NCI-H748 treated with DMSO at 0.1 percent for 48 hours (cell line): ENCODE data around the gene CD46.

Experiments used
- DNase-seq: peaks from one replicate; lab custom pipeline; 2025; lab: John Stamatoyannopoulos, UW

The CD46 gene

GRCh38 chr1:207828485-207829158, 76.8 kb downstream of the CD46 start:
- DNase-seq, result no peak

DNA sequence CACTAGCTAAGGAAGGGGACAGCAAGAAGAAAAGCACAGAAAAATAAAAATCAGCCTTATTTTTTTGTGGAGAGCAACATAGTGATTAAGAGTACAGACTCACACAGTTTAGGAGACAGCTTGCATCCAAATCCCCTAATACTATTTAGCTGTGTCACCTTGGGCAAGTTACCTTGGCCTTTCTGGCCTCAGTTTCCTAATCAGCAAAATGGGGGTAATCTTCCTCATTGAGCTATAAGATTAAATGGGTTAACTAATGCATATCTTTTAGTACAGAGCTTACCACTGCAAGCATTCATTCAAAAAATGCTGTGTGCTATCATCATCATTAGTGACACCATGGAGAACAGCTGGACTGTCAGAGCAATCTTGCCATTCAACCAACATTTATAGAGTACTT, 77.7 kb downstream of the CD46 start:
- DNase-seq, result no peak

DNA sequence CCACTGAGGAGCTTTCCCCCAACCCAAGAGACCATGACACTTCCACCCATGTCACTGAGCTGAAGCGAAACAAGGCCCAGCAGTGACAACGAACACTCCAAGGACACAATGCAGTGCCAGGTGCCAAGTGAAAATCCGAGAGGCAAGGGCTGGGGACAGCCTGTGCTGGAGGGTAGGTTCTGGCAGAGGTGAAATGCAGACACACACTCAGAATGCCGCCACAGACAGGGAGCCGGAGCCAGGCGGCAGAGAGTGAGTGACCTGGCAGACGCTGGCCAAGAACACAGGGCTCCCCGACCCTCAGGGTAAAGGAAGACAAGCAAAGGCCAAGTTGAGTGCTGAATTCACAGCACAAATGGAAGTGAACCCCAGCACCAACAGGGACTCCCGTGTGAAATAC, 78.9 kb downstream of the CD46 start:
- DNase-seq, result no peak

- no peak for DNase-seq
Observed at GRCh38 chr1:207831517-207832327, 79.9 kb downstream of the CD46 start.

DNA sequence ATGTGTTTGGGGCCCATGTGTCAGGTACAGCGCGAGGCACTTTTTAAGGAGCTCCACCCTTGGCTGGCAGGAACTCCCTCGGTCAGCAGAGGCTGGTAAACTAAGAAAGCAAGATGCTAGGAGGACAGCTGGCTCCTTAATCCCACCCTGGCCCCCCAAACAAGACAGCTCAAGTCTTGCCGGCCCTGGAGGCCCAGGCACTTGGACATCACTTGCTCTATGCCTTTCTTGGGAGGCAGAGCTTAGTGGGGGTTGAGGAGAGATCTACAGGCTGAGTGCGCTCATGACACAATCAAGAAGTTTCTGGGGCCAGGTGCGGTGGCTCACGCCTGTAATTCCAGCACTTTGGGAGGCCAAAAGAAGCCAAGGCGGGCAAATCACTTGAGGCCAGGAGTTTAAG, 80.9 kb downstream of the CD46 start:
- no peak for DNase-seq

DNA sequence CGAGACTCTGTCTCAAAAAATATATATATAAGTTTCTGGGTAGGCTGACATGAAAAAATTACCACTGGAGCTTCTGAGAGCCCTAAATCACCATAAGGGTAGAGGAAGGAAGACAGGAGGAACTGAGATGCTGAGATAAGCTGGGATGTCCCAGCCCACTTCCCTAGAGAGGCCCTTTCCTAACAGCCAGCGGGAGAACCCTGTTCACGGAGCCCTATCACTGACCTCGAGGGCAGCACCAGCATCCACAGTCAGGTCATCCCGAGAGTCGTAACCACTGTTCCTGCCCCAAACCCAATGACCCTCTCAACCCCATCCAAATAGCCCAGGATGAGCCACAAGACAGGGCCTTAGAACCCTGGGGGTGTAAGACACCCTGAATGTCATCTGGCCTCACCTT, 81.5 kb downstream of the CD46 start:
- DNase-seq, result no peak

DNA sequence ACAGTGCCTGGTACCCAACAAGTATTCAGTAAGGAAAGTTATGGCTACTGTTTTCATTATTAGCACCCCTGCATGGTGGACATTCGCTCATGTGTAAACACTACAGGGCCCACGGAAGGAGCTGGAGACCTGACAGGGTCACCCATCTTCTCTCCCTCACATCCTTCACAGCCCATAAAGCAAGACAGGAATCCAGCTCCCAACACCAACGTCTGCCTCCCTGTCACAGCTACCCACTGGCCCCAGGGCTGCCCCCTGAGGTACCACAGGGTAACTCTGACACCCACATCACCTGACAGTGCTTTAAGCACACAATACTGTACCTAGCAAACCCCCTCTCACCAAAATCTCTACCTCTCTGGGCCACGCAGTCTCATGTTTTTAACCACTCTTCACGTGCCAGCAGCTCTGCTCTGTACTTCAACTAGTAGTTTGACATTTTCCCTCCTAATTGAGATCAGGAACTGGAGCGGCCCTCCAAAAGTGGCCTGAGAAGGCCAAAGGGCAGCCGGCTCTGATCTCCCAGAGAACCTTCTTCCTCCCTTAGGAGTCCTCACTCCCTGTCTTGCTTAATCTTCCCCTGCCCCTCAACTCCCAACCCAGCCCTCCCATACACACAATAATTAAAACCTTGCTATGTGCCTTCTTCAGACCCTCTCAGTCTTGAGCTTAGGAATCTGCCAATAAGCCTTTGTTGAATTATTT, 82.3 kb downstream of the CD46 start:
- no peak for DNase-seq

- no peak for DNase-seq
Observed at GRCh38 chr1:207835958-207836357, 84.1 kb downstream of the CD46 start.

DNA sequence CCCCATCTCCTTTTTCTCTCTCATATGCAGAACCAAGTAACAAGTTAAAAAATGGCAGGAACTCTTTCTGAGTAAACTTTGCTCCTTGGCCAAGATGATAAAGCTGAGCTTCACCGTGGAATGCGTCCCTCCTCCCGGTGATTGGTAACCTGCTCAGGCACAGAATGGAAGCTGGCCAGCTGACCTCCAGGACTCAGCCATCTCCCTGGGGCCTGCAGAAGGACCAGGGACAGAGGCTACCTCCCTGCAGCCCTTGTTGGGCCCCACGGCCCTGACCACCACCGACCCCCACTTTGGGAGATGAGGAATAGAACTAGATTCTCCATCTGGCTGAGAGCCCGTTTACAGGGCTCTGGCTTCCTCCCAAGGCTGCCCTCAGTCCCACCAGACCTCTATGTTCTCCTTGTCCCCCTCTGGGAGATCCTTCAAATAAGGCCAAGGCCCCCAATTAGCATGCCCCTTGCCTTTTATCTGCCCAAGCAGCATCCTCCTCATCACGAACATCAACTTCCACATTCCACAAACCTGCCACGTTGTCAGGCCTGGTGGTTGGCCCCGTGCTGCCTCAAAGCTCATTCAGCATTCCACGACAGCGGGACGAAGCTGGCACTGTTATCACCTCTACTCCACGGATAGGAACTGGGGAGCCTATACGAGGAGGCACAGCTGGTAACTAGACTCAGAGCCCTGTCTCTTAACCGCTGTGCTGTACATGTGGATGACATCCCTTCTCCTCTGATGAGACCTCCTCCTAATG, 84.9 kb downstream of the CD46 start:
- DNase-seq, result no peak

DNA sequence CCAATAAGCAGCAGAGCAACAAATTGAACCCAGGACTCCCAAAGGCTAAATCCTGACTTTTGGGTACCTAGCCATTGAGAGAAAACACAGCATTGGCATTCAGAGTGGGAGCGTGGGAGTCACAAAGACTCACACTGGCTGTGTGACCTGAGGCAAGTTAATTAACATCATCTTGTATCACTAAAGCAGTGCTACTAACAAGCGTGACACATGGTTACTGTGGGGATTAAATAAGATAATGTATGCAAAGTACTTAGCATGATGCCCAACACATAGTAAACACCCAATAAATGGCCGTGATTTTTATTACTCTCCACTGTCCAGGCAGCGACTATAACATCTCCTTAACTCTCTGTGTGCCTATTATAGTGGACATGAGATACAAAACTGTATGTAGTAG, 85.8 kb downstream of the CD46 start:
- no peak for DNase-seq

GRCh38 chr1:207838156-207839082, 86.6 kb downstream of the CD46 start:
- DNase-seq, result no peak

DNA sequence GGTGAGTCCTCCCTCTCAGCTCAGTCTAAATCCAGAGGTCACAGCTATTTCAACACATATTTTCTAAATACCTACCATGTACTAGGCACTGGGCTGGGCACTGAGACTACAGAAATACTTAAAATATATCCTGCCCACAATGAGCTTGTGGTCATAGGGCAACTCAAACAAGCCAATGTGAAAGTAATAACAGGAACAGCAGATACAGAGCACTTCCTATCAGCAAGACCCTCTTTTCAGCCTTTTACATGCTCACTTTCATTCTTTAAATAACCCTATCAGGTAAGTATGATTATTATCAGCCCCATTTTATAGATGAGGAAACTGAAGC, 87.2 kb downstream of the CD46 start:
- DNase-seq, result no peak

GRCh38 chr1:207840380-207840779, 88.5 kb downstream of the CD46 start:
- DNase-seq, result no peak

GRCh38 chr1:207841293-207841692, 89.4 kb downstream of the CD46 start:
- no peak for DNase-seq

DNA sequence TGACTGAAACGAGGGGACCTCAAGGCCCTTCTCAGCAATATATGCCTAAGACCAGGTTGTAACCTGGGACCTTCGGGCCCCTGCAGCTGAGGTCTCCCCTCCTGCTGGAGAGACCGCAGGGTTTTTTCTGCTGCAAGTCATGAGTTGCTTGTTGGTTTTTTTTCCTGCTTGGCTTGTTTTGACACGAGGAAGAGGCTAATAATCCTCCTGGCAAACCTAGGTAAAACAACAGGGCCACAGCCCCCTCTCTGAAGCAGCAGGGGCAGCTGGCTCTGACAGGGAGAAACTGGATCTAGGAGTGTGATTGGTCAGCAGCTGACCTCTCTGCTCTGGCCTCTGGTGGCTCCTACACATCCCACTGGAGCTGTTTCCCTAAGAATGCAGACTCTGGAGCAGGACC, 90.0 kb downstream of the CD46 start:
- no peak for DNase-seq

DNA sequence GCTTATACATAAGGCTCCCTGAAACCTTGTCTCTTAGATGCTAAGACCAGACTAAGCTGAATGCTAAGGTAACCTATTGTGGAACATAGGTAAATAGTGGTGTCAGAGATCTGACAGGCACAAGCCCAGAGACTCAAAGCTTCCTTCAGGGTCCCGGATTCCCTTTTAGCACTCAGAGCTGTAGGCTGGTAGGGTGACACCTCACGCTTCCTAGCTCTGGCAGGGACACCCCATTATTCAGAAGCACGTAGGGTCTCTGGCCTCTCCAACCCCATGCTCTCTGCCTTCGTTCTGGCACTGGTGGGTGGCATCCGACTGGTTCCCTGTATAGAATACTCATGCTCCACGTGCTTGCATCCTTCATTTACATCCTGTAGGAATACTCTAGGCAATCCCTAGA, 90.7 kb downstream of the CD46 start:
- no peak for DNase-seq

- no peak for DNase-seq
Observed at GRCh38 chr1:207844371-207844770, 92.5 kb downstream of the CD46 start.
